ENCODE data around the gene FOXN3. TPM values are rescaled to one million over a fixed set of nuclear protein-coding genes. Genes with fewer than 3 reads are reported as not detected.

Gene FOXN3
- total RNA-seq, 1 donor from 2014 or later = 122 TPM

DNA sequence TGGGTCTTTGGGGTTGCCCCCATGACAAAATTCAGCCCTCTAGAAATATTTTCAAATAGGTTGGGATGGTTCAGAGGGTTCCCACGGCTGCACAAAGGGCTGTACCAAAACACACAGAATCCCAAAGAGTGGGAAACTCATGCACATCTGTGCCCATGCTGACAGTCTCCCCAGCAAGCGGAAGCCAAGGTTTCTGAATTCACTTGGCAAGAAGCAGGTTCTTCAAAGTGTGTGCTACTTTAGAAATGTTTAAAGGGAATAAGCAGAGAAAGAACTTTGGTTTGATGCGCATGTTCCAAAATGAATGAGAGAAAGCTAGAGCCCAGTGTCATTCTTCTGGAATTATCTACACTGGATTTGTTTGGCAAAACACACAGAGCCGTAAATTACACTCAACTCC lies 46.7 kb downstream of the FOXN3 start:
- no peaks in the 10 kb centered on the region for H3K9me3 Mint-ChIP-seq (ENCODE audit: unreplicated experiment)
- Histone ChIP-seq H3K4me3 (ENCODE audit: insufficient read depth, low read depth, low read length) (no peak overlapping the region), H4K20me1 (ENCODE audit: insufficient read depth, low read length) (peaks cover 56% of the 10 kb centered on the region), H3K36me3 (ENCODE audit: insufficient read depth, low read length) (no peaks in the 10 kb centered on the region), H3K4me2 (ENCODE audit: low read length) (no peak overlapping the region), H2AFZ (ENCODE audit: low read depth, low read length) (no peak overlapping the region), H3K79me2 (ENCODE audit: insufficient read depth, low read length) (peaks cover 84% of the 10 kb centered on the region), H3K27ac (ENCODE audit: low read depth, low read length) (no peak overlapping the region), H3K9ac (ENCODE audit: low read length) (no peak overlapping the region), H3K9me3 (ENCODE audit: insufficient read depth, low read depth, low read length) (no peaks in the 10 kb centered on the region), H3K27me3 (ENCODE audit: insufficient read depth, low read length) (no peaks in the 10 kb centered on the region), H3K4me1 (ENCODE audit: insufficient read depth, low read length) (peaks cover 14% of the 10 kb centered on the region)
- peaks cover 22% of the 10 kb centered on the region for H3K36me3 Mint-ChIP-seq (ENCODE audit: low read depth, unreplicated experiment)
- no peaks in the 10 kb centered on the region for H3K27me3 Mint-ChIP-seq (ENCODE audit: low read depth, unreplicated experiment)
- DNase-seq (ENCODE audit: low read depth) (no peak), FAIRE-seq (no peak)
- H3K4me1 Mint-ChIP-seq (ENCODE audit: low read depth, unreplicated experiment) = peaks cover 21% of the 10 kb centered on the region
- H3K4me3 Mint-ChIP-seq (ENCODE audit: unreplicated experiment) = no peak overlapping the region
- TF ChIP-seq CTCF (IDR thresholded peaks at IDR 0.05; ENCODE audit: insufficient read depth, low read depth, low read length) (no peak), EZH2 (IDR thresholded peaks at IDR 0.05; ENCODE audit: insufficient read depth, low read length) (no peak)
- no peak overlapping the region for H3K27ac Mint-ChIP-seq (ENCODE audit: unreplicated experiment)

DNA sequence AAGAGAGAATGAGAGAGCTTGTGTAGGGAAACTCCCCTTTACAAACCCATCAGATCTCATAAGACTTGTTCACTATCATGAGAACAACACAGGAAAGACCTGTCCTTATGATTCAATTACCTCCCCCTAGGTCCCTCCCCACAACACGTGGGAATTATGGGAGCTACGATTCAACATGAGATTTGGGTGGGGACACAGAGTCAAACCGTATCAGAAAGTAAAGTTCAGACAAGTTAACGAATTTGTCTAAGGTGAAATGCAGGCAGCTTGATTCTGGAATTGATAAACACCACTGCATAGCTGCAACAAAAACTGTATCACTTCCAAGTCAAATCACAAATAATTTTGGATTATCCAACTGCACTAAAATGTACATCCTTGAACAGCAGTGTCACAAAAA lies 47.4 kb downstream of the FOXN3 start:
- Histone ChIP-seq H3K27ac (ENCODE audit: low read depth, low read length) (no peak overlapping the region), H3K27me3 (ENCODE audit: insufficient read depth, low read length) (no peaks in the 10 kb centered on the region), H2AFZ (ENCODE audit: low read depth, low read length) (no peak overlapping the region), H3K4me2 (ENCODE audit: low read length) (no peak overlapping the region), H3K36me3 (ENCODE audit: insufficient read depth, low read length) (no peaks in the 10 kb centered on the region), H3K9ac (ENCODE audit: low read length) (no peak overlapping the region), H3K4me3 (ENCODE audit: insufficient read depth, low read depth, low read length) (no peak overlapping the region), H3K4me1 (ENCODE audit: insufficient read depth, low read length) (peaks cover 20% of the 10 kb centered on the region), H3K79me2 (ENCODE audit: insufficient read depth, low read length) (peaks cover 84% of the 10 kb centered on the region), H3K9me3 (ENCODE audit: insufficient read depth, low read depth, low read length) (no peaks in the 10 kb centered on the region), H4K20me1 (ENCODE audit: insufficient read depth, low read length) (peaks cover 62% of the 10 kb centered on the region)
- DNase-seq (ENCODE audit: low read depth) = no peak
- no peak overlapping the region for H3K27ac Mint-ChIP-seq (ENCODE audit: unreplicated experiment)
- H3K4me1 Mint-ChIP-seq (ENCODE audit: low read depth, unreplicated experiment) = peaks cover 27% of the 10 kb centered on the region
- no peak for TF ChIP-seq EZH2 (IDR thresholded peaks at IDR 0.05; ENCODE audit: insufficient read depth, low read length)
- TF ChIP-seq CTCF (IDR thresholded peaks at IDR 0.05; ENCODE audit: insufficient read depth, low read depth, low read length) = no peak
- no peak overlapping the region for H3K4me3 Mint-ChIP-seq (ENCODE audit: unreplicated experiment)
- H3K9me3 Mint-ChIP-seq (ENCODE audit: unreplicated experiment) = no peaks in the 10 kb centered on the region
- FAIRE-seq = no peak
- peaks cover 26% of the 10 kb centered on the region for H3K36me3 Mint-ChIP-seq (ENCODE audit: low read depth, unreplicated experiment)
- no peaks in the 10 kb centered on the region for H3K27me3 Mint-ChIP-seq (ENCODE audit: low read depth, unreplicated experiment)

GRCh38 chr14:89368490-89369477 lies 48.2 kb downstream of the FOXN3 start:
- H3K27me3 ChIP-seq (ENCODE audit: insufficient read depth, low read length) = no peaks in the 10 kb centered on the region
- Mint-ChIP-seq H3K36me3 (ENCODE audit: low read depth, unreplicated experiment) (peaks cover 23% of the 10 kb centered on the region), H3K9me3 (ENCODE audit: unreplicated experiment) (no peaks in the 10 kb centered on the region), H3K27ac (ENCODE audit: unreplicated experiment) (peak overlapping the region; percentile 58), H3K27me3 (ENCODE audit: low read depth, unreplicated experiment) (no peaks in the 10 kb centered on the region), H3K4me1 (ENCODE audit: low read depth, unreplicated experiment) (peaks cover 33% of the 10 kb centered on the region), H3K4me3 (ENCODE audit: unreplicated experiment) (no peak overlapping the region)
- TF ChIP-seq EZH2 (IDR thresholded peaks at IDR 0.05; ENCODE audit: insufficient read depth, low read length) = no peak
- no peak for TF ChIP-seq CTCF (IDR thresholded peaks at IDR 0.05; ENCODE audit: insufficient read depth, low read depth, low read length)
- DNase-seq (ENCODE audit: low read depth) (no peak), FAIRE-seq (no peak)
- peaks cover 20% of the 10 kb centered on the region for H3K4me1 ChIP-seq (ENCODE audit: insufficient read depth, low read length)
- H3K27ac ChIP-seq (ENCODE audit: low read depth, low read length) = no peak overlapping the region
- H3K9ac ChIP-seq (ENCODE audit: low read length) = no peak overlapping the region
- H3K79me2 ChIP-seq (ENCODE audit: insufficient read depth, low read length) = peaks cover 83% of the 10 kb centered on the region
- H4K20me1 ChIP-seq (ENCODE audit: insufficient read depth, low read length) = peaks cover 68% of the 10 kb centered on the region
- no peak overlapping the region for H2AFZ ChIP-seq (ENCODE audit: low read depth, low read length)
- H3K4me2 ChIP-seq (ENCODE audit: low read length) = no peak overlapping the region
- H3K4me3 ChIP-seq (ENCODE audit: insufficient read depth, low read depth, low read length) = no peak overlapping the region
- no peaks in the 10 kb centered on the region for H3K9me3 ChIP-seq (ENCODE audit: insufficient read depth, low read depth, low read length)
- no peaks in the 10 kb centered on the region for H3K36me3 ChIP-seq (ENCODE audit: insufficient read depth, low read length)

All from astrocyte (in vitro differentiated cells and primary cell).